RWPE2 (cell line): Measurements from ENCODE around the gene GRPEL1.

Source experiments
- ATAC-seq: fragments of 200-7000 bp; cut with Tn5 transposase; 3 replicates; pipeline ENCODE4 v1.9.1; 2021; ENCODE audit warnings: low read depth
- DNase-seq: peaks from one replicate; pipeline ENCODE4 v3.0.0-alpha.2; 2020; ENCODE audit warnings: low spot score
- H3K27ac ChIP-seq: fragments of 450-650 bp; 2 replicates; pipeline ENCODE4 v1.5.1; 2017; ENCODE audit warnings: mild to moderate bottlenecking; ENCODE audit not compliant: poor library complexity, severe bottlenecking
- H3K27me3 ChIP-seq: fragments of 250-450 bp; sonication (Bioruptor Pico); 2 replicates; pipeline ENCODE4 v1.5.1; 2021; ENCODE audit warnings: mild to moderate bottlenecking, moderate library complexity; ENCODE audit not compliant: insufficient read depth, poor library complexity, severe bottlenecking
- H3K36me3 ChIP-seq: fragments of 250-450 bp; sonication (Bioruptor Pico); 2 replicates; pipeline ENCODE4 v1.5.1; 2020; ENCODE audit warnings: low read depth, mild to moderate bottlenecking, moderate library complexity
- H3K4me1 ChIP-seq: fragments of 250-450 bp; sonication (Bioruptor Pico); 2 replicates; pipeline ENCODE4 v1.5.1; 2021; ENCODE audit warnings: mild to moderate bottlenecking, moderate library complexity; ENCODE audit not compliant: insufficient read depth, poor library complexity, severe bottlenecking
- H3K4me3 ChIP-seq: fragments of 250-450 bp; sonication (Bioruptor Pico); 2 replicates; pipeline ENCODE4 v1.5.1; 2021; ENCODE audit warnings: mild to moderate bottlenecking, moderate library complexity; ENCODE audit not compliant: severe bottlenecking
- H3K9me3 ChIP-seq: fragments of 250-450 bp; sonication (Bioruptor Pico); 2 replicates; pipeline ENCODE4 v1.5.1; 2021; ENCODE audit warnings: mild to moderate bottlenecking, moderate library complexity; ENCODE audit not compliant: severe bottlenecking
- TF ChIP-seq, protein P1 (sequence below): fragments of 450-650 bp; IDR thresholded peaks from one replicate; pipeline ENCODE4 v1.5.1; 2017; ENCODE audit warnings: mild to moderate bottlenecking, moderate library complexity; ENCODE audit not compliant: poor library complexity, severe bottlenecking

Gene GRPEL1

DNA sequence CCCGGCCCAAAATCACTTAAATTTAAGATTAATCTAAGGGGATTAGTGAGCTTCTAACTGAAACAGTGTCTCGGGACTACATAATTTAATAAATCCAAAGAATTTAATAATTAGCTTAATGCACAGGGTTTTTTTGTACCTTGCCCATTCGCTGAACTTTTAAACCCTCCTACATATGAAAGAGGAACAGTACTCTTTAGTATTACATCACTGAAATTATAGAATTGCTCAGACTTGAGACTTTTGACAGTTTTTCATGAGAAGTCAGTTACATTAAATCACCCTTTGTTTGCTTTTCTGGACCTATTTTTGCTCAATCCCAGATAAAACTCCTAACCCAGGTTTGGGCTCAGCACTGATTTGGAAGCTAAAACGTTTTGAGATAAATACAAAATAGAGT is 27.1 kb downstream of the GRPEL1 start:
- ATAC-seq (no peak), DNase-seq (no peak)
- peaks cover 4% of the 10 kb centered on the region for H3K4me1 ChIP-seq
- no peaks in the 10 kb centered on the region for H3K36me3 ChIP-seq
- H3K4me3 ChIP-seq: no peak overlapping the region
- H3K9me3 ChIP-seq: no peaks in the 10 kb centered on the region
- no peak overlapping the region for H3K27ac ChIP-seq
- TF ChIP-seq, protein P1, sequence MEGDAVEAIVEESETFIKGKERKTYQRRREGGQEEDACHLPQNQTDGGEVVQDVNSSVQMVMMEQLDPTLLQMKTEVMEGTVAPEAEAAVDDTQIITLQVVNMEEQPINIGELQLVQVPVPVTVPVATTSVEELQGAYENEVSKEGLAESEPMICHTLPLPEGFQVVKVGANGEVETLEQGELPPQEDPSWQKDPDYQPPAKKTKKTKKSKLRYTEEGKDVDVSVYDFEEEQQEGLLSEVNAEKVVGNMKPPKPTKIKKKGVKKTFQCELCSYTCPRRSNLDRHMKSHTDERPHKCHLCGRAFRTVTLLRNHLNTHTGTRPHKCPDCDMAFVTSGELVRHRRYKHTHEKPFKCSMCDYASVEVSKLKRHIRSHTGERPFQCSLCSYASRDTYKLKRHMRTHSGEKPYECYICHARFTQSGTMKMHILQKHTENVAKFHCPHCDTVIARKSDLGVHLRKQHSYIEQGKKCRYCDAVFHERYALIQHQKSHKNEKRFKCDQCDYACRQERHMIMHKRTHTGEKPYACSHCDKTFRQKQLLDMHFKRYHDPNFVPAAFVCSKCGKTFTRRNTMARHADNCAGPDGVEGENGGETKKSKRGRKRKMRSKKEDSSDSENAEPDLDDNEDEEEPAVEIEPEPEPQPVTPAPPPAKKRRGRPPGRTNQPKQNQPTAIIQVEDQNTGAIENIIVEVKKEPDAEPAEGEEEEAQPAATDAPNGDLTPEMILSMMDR: no peak
- no peaks in the 10 kb centered on the region for H3K27me3 ChIP-seq

GRCh38 chr4:7037425-7037824 is 30.4 kb downstream of the GRPEL1 start:
- Histone ChIP-seq H3K27me3 (no peaks in the 10 kb centered on the region), H3K4me3 (no peak overlapping the region), H3K36me3 (peaks cover 4% of the 10 kb centered on the region; the same call in 1 of the 2 replicates), H3K4me1 (peaks cover 5% of the 10 kb centered on the region), H3K9me3 (no peaks in the 10 kb centered on the region), H3K27ac (no peak overlapping the region)
- no peak for ATAC-seq
- TF ChIP-seq, protein P1: no peak
- no peak for DNase-seq

- peaks cover 5% of the 10 kb centered on the region for H3K4me1 ChIP-seq
- TF ChIP-seq, protein P1: no peak
- peaks cover 27% of the 10 kb centered on the region for H3K36me3 ChIP-seq
- H3K27ac ChIP-seq: peak overlapping the region; percentile 19
- no peak overlapping the region for H3K4me3 ChIP-seq
- no peaks in the 10 kb centered on the region for H3K9me3 ChIP-seq
- DNase-seq (no peak), ATAC-seq (peak; percentile 86)
- H3K27me3 ChIP-seq: no peaks in the 10 kb centered on the region
Observed at GRCh38 chr4:7034262-7035081, 33.4 kb downstream of the GRPEL1 start.

GRCh38 chr4:7032596-7032995 is 35.3 kb downstream of the GRPEL1 start:
- TF ChIP-seq, protein P1: no peak
- peaks cover 34% of the 10 kb centered on the region for H3K36me3 ChIP-seq
- peaks cover 5% of the 10 kb centered on the region for H3K4me1 ChIP-seq
- no peaks in the 10 kb centered on the region for H3K9me3 ChIP-seq
- no peak overlapping the region for H3K4me3 ChIP-seq
- ATAC-seq (no peak), DNase-seq (no peak)
- no peak overlapping the region for H3K27ac ChIP-seq
- H3K27me3 ChIP-seq: no peaks in the 10 kb centered on the region
